ENCODE measurements around the gene PTPRZ1. TPM values are rescaled to one million over a fixed set of nuclear protein-coding genes. Genes with fewer than 3 reads are reported as not detected.

PTPRZ1 gene
- total and polyA plus RNA-seq, 2 of the 13 experiments (the other 11 are each of a cell fraction or from before 2014, with no cell fraction given): not detected

- TF ChIP-seq ZHX1 (CRISPR knock-in tag; IDR thresholded peaks at IDR 0.05; ENCODE audit: low read depth) (no peak), HOXA5 (CRISPR knock-in tag; IDR thresholded peaks at IDR 0.05) (no peak), ZNF788 (CRISPR knock-in tag; IDR thresholded peaks at IDR 0.05; ENCODE audit: borderline replicate concordance) (no peak), ZNF382 (CRISPR knock-in tag; IDR thresholded peaks at IDR 0.05; ENCODE audit: borderline replicate concordance) (no peak), RXRA (CRISPR knock-in tag; IDR thresholded peaks at IDR 0.05) (no peak), DR1 (CRISPR knock-in tag; IDR thresholded peaks at IDR 0.05) (no peak), ZNF331 (CRISPR knock-in tag; IDR thresholded peaks at IDR 0.05) (no peak), DBP (CRISPR knock-in tag; IDR thresholded peaks at IDR 0.05; ENCODE audit: not compliant biosample characterization) (no peak)
These were observed 2.2 kb downstream of the PTPRZ1 start (continued) for GRCh38 chr7:121875203-121875602.

- Histone ChIP-seq H3K27me3 (ENCODE audit: control insufficient read depth in 1 of 2, insufficient read depth in 2 of 2, low read length in 2 of 2) (peaks cover 1 to 40% of the 10 kb centered on the region in 2 experiments; a peak in 3 of 5 replicates), H3K27ac (ENCODE audit: extremely low read length, insufficient read depth, low read length) (no peak overlapping the region), H2AFZ (ENCODE audit: low read length) (no peak overlapping the region), H3K4me1 (ENCODE audit: insufficient read depth, low read length) (peaks cover 11% of the 10 kb centered on the region), H4K20me1 (ENCODE audit: insufficient read depth, low read length) (no peaks in the 10 kb centered on the region), H3K9me3 (ENCODE audit: low read length) (no peaks in the 10 kb centered on the region), H3K9ac (ENCODE audit: insufficient read depth, low read depth, low read length) (no peak overlapping the region), H3K4me3 (replicated peaks in 1 of 3; ENCODE audit: insufficient read depth in 1 of 3, low read depth in 2 of 3, low read length in 3 of 3) (no peak overlapping the region), H3K79me2 (ENCODE audit: insufficient read depth, low read length) (no peaks in the 10 kb centered on the region), H3K4me2 (ENCODE audit: low read depth, low read length) (no peak overlapping the region), H3K36me3 (replicated peaks in 1 of 2; ENCODE audit: control insufficient read depth in 1 of 2, insufficient read depth in 2 of 2, low read length in 2 of 2) (no peaks in the 10 kb centered on the region)
- no peak for ATAC-seq
- intact Hi-C loops (cut with micrococcal nuclease; ENCODE audit: unreplicated experiment): no loop called here
- no peak for DNase-seq (ENCODE audit: low spot score)
- no peak for FAIRE-seq
- ChIA-PET POLR2A (no interaction called here), CTCF (ENCODE audit: low intra/inter-chr PET ratio, low total read pairs) (no interaction called here)
- in situ Hi-C loops (cut with HindIII; ENCODE audit: extremely low pct_ligation_motif_present, low pct_unique_long_range_greater_than_20kb): no loop called here
- WGBS (ENCODE audit: low lambda C conversion rate): 14% methylated on average over 5 of the region's 5 CpGs
- BruUV-seq (replicated peaks): no TSS peak
- TF ChIP-seq FIP1L1 (IDR thresholded peaks at IDR 0.05; ENCODE audit: borderline replicate concordance, insufficient read depth, low read depth, low read length) (no peak), JUND (CRISPR knock-in tag; IDR thresholded peaks at IDR 0.05) (no peak), NFKB2 (CRISPR knock-in tag; IDR thresholded peaks at IDR 0.05; ENCODE audit: borderline replicate concordance) (no peak), ZNF136 (CRISPR knock-in tag; IDR thresholded peaks at IDR 0.05; ENCODE audit: low read depth) (no peak), ZNF383 (CRISPR knock-in tag; IDR thresholded peaks at IDR 0.05; ENCODE audit: borderline replicate concordance) (no peak), IRF1 (CRISPR knock-in tag; IDR thresholded peaks at IDR 0.05; ENCODE audit: low read depth) (no peak), ZNF160 (CRISPR knock-in tag; IDR thresholded peaks at IDR 0.05) (no peak), NR2F1 (CRISPR knock-in tag; IDR thresholded peaks at IDR 0.05) (no peak), KMT2B (CRISPR knock-in tag; IDR thresholded peaks at IDR 0.05) (no peak), ZNF337 (CRISPR knock-in tag; IDR thresholded peaks at IDR 0.05; ENCODE audit: borderline replicate concordance, low read depth) (no peak), TBL1XR1 (IDR thresholded peaks at IDR 0.05; ENCODE audit: borderline replicate concordance, low read length, partially characterized antibody) (no peak)
These were observed 3.9 kb downstream of the PTPRZ1 start for GRCh38 chr7:121876656-121877500.
